ENCODE data around the gene MEP1A.
"Not testable (repeated sequence)": the region's sequence is repeated elsewhere in the genome, so short reads cannot be mapped to it uniquely, and the experiment has no call there.

MEP1A gene

DNA sequence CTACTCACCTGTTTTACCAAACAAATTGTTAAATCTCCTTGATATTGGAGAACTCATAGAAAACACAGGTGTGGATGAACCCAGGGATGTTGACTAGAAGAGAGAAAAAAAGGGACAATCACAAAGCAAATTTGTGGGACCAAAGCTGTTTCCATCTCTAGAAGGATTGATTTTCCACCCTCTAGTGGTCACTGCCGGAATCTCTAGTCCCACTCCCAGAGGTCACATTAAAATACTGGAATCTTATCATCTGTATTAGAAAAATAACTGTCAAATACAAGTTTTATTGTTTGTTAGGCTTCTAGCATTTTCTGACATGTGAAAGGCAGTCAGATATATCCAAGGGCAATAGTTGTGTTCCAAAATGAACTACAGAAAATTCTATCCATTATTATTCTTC is 62.8 kb downstream of the MEP1A start:
- TF ChIP-seq, protein P1, sequence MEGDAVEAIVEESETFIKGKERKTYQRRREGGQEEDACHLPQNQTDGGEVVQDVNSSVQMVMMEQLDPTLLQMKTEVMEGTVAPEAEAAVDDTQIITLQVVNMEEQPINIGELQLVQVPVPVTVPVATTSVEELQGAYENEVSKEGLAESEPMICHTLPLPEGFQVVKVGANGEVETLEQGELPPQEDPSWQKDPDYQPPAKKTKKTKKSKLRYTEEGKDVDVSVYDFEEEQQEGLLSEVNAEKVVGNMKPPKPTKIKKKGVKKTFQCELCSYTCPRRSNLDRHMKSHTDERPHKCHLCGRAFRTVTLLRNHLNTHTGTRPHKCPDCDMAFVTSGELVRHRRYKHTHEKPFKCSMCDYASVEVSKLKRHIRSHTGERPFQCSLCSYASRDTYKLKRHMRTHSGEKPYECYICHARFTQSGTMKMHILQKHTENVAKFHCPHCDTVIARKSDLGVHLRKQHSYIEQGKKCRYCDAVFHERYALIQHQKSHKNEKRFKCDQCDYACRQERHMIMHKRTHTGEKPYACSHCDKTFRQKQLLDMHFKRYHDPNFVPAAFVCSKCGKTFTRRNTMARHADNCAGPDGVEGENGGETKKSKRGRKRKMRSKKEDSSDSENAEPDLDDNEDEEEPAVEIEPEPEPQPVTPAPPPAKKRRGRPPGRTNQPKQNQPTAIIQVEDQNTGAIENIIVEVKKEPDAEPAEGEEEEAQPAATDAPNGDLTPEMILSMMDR (IDR thresholded peaks at IDR 0.05; ENCODE audit: insufficient read depth, low read length) = peak; percentile 47
- not testable (repeated sequence) for H3K27ac ChIP-seq (replicated peaks); DNase-seq (ENCODE audit: low read depth in 1 of 2, low spot score in 1 of 2); H3K4me3 ChIP-seq (replicated peaks; ENCODE audit: insufficient read depth, low read length); H3K27me3 ChIP-seq (ENCODE audit: insufficient read depth, poor library complexity, severe bottlenecking)

DNA sequence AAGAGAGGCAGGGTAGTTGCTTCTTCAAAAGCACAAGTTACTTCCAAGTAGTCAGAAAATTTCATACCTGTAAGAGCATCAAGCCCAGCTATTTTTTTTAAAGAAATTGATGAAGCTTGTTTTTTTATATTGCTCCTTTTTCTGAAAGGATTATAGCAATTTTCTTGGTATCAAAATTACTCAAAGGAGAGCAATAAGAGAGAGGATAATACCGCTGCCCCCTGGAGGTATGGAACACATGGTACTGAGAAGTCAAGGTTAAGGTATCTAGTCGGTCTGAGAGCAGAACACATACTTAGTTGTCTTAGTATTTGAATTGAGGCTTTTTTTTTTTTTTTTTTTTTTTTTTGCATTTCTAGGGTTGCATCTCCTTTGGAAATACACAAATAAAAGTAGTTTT is 69.2 kb downstream of the MEP1A start:
- Histone ChIP-seq H3K27ac (replicated peaks) (no peak overlapping the region), H3K27me3 (ENCODE audit: insufficient read depth, poor library complexity, severe bottlenecking) (no peaks in the 10 kb centered on the region), H3K4me3 (replicated peaks; ENCODE audit: insufficient read depth, low read length) (no peak overlapping the region)
- no peak for DNase-seq (ENCODE audit: low read depth in 1 of 2, low spot score in 1 of 2)
- TF ChIP-seq POLR2AphosphoS5 (IDR thresholded peaks at IDR 0.05; ENCODE audit: low read depth) (no peak), GABPA (IDR thresholded peaks at IDR 0.05; ENCODE audit: low read depth) (no peak), SPI1 (IDR thresholded peaks at IDR 0.05; ENCODE audit: borderline replicate concordance, low read depth) (no peak)
- TF ChIP-seq, protein P1 (IDR thresholded peaks at IDR 0.05; ENCODE audit: insufficient read depth, low read length) = no peak
- TF ChIP-seq, protein P2, sequence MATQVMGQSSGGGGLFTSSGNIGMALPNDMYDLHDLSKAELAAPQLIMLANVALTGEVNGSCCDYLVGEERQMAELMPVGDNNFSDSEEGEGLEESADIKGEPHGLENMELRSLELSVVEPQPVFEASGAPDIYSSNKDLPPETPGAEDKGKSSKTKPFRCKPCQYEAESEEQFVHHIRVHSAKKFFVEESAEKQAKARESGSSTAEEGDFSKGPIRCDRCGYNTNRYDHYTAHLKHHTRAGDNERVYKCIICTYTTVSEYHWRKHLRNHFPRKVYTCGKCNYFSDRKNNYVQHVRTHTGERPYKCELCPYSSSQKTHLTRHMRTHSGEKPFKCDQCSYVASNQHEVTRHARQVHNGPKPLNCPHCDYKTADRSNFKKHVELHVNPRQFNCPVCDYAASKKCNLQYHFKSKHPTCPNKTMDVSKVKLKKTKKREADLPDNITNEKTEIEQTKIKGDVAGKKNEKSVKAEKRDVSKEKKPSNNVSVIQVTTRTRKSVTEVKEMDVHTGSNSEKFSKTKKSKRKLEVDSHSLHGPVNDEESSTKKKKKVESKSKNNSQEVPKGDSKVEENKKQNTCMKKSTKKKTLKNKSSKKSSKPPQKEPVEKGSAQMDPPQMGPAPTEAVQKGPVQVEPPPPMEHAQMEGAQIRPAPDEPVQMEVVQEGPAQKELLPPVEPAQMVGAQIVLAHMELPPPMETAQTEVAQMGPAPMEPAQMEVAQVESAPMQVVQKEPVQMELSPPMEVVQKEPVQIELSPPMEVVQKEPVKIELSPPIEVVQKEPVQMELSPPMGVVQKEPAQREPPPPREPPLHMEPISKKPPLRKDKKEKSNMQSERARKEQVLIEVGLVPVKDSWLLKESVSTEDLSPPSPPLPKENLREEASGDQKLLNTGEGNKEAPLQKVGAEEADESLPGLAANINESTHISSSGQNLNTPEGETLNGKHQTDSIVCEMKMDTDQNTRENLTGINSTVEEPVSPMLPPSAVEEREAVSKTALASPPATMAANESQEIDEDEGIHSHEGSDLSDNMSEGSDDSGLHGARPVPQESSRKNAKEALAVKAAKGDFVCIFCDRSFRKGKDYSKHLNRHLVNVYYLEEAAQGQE (IDR thresholded peaks at IDR 0.05; ENCODE audit: insufficient replicate concordance, low read depth) = no peak

DNA sequence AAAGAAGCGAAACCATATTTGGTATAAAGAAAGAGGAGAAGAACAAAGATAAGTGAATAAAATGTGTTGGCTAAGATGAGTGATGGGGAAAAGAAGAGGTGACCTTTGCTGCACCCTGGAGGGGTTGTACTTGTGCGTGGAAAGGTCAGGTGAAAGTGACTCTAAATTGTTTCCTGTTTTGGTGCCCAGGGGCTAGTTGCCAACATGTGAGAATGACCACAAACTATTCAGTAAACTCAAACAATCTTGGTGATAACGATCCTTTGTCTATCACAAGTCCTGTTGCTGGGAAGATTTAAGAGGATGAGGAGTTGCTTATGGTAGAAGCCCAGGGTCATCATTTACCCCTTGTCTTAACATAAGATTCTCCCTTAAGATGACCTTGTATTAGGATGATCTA is 70.6 kb downstream of the MEP1A start:
- TF ChIP-seq, protein P2 (IDR thresholded peaks at IDR 0.05; ENCODE audit: insufficient replicate concordance, low read depth) = no peak
- TF ChIP-seq POLR2AphosphoS5 (IDR thresholded peaks at IDR 0.05; ENCODE audit: low read depth) (no peak), GABPA (IDR thresholded peaks at IDR 0.05; ENCODE audit: low read depth) (no peak)
- no peak overlapping the region for H3K27ac ChIP-seq (replicated peaks)
- no peak for DNase-seq (ENCODE audit: low read depth in 1 of 2, low spot score in 1 of 2)
- no peak overlapping the region for H3K4me3 ChIP-seq (replicated peaks; ENCODE audit: insufficient read depth, low read length)
- no peaks in the 10 kb centered on the region for H3K27me3 ChIP-seq (ENCODE audit: insufficient read depth, poor library complexity, severe bottlenecking)

DNA sequence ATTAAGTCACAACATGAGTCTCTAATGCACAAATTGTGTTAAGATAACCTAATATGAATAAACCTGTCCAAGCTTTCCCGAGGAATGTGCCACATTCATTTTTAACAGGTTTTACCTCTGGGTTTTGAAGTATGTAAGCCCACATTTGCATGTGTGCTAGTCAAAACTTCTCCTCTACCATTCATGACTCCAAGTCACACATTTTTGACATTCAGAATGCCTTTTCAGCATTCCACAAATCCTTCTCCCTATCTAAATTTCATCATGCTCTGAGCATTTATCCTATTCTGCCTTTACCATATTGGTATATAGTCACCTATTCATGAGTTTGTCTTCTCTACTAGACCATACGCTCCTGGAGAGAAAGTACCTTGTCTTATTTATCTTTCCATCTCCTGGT is 72.0 kb downstream of the MEP1A start:
- DNase-seq (ENCODE audit: low read depth in 1 of 2, low spot score in 1 of 2) = no peak
- Histone ChIP-seq H3K4me3 (replicated peaks; ENCODE audit: insufficient read depth, low read length) (no peak overlapping the region), H3K27me3 (ENCODE audit: insufficient read depth, poor library complexity, severe bottlenecking) (no peaks in the 10 kb centered on the region), H3K27ac (replicated peaks) (no peak overlapping the region)
- TF ChIP-seq GABPA (IDR thresholded peaks at IDR 0.05; ENCODE audit: low read depth) (no peak), POLR2AphosphoS5 (IDR thresholded peaks at IDR 0.05; ENCODE audit: low read depth) (no peak), SPI1 (IDR thresholded peaks at IDR 0.05; ENCODE audit: borderline replicate concordance, low read depth) (no peak)
- TF ChIP-seq, protein P2 (IDR thresholded peaks at IDR 0.05; ENCODE audit: insufficient replicate concordance, low read depth) = no peak
- TF ChIP-seq, protein P1 (IDR thresholded peaks at IDR 0.05; ENCODE audit: insufficient read depth, low read length) = no peak

All from HL-60 (cell line).